ENCODE measurements around the gene CCRL2. TPM values are rescaled to one million over a fixed set of nuclear protein-coding genes. Genes with fewer than 3 reads are reported as not detected.

Gene CCRL2
- total RNA-seq, 1 donor from 2014 or later = not detected

GRCh38 chr3:46393011-46393410, 14.0 kb upstream of the CCRL2 start:
- no peaks in the 10 kb centered on the region for H3F3A ChIP-seq (ENCODE audit: low read depth)
- no peaks in the 10 kb centered on the region for H3K36me3 ChIP-seq
- H3K27ac ChIP-seq = no peak overlapping the region
- no peak for TF ChIP-seq CTCF (IDR thresholded peaks at IDR 0.05)
- TF ChIP-seq EZH2phosphoT487 (IDR thresholded peaks at IDR 0.05) = no peak
- no peak for TF ChIP-seq EZH2 (IDR thresholded peaks at IDR 0.05)
- no peak overlapping the region for H3K4me2 ChIP-seq
- no peak for DNase-seq (ENCODE audit: low spot score)
- H3K4me3 ChIP-seq = no peak overlapping the region
- no peaks in the 10 kb centered on the region for H3K79me2 ChIP-seq (ENCODE audit: low read depth)
- H3K27me3 ChIP-seq = no peaks in the 10 kb centered on the region
- no peaks in the 10 kb centered on the region for H4K20me1 ChIP-seq (ENCODE audit: low read depth)
- H3K9ac ChIP-seq = no peak overlapping the region
- Mint-ChIP-seq H3K9me3 (no peaks in the 10 kb centered on the region), H3K27me3 (ENCODE audit: insufficient read depth, low read depth) (no peaks in the 10 kb centered on the region), H3K27ac (no peak overlapping the region), H3K36me3 (no peaks in the 10 kb centered on the region), H3K4me3 (peak overlapping the region; percentile 10), H3K4me1 (peaks cover 2% of the 10 kb centered on the region)
- no peaks in the 10 kb centered on the region for H3K4me1 ChIP-seq
- no peak overlapping the region for H2AFZ ChIP-seq (replicated peaks)
- no peaks in the 10 kb centered on the region for H3K9me3 ChIP-seq (ENCODE audit: low read depth)

- no peak for DNase-seq (ENCODE audit: low spot score)
- H3K27ac Mint-ChIP-seq = peak overlapping the region; percentile 18
- no peaks in the 10 kb centered on the region for H3K79me2 ChIP-seq (ENCODE audit: low read depth)
- no peak overlapping the region for H3K4me2 ChIP-seq
- H2AFZ ChIP-seq (replicated peaks) = no peak overlapping the region
- H3K27me3 ChIP-seq = no peaks in the 10 kb centered on the region
- H3K36me3 Mint-ChIP-seq = no peaks in the 10 kb centered on the region
- H3K4me1 ChIP-seq = no peaks in the 10 kb centered on the region
- peaks cover 2% of the 10 kb centered on the region for H3K4me1 Mint-ChIP-seq
- no peaks in the 10 kb centered on the region for H3K9me3 ChIP-seq (ENCODE audit: low read depth)
- no peaks in the 10 kb centered on the region for H3K36me3 ChIP-seq
- no peak overlapping the region for H3K4me3 ChIP-seq
- H3K27me3 Mint-ChIP-seq (ENCODE audit: insufficient read depth, low read depth) = no peaks in the 10 kb centered on the region
- no peaks in the 10 kb centered on the region for H3F3A ChIP-seq (ENCODE audit: low read depth)
- no peak overlapping the region for H3K4me3 Mint-ChIP-seq
- no peak for TF ChIP-seq EZH2phosphoT487 (IDR thresholded peaks at IDR 0.05)
- TF ChIP-seq EZH2 (IDR thresholded peaks at IDR 0.05) = no peak
- no peak for TF ChIP-seq CTCF (IDR thresholded peaks at IDR 0.05)
- no peak overlapping the region for H3K27ac ChIP-seq
- H4K20me1 ChIP-seq (ENCODE audit: low read depth) = no peaks in the 10 kb centered on the region
- no peaks in the 10 kb centered on the region for H3K9me3 Mint-ChIP-seq
- no peak overlapping the region for H3K9ac ChIP-seq
Measured at GRCh38 chr3:46393554-46394434, 13.3 kb upstream of the CCRL2 start.

- no peaks in the 10 kb centered on the region for H3F3A ChIP-seq (ENCODE audit: low read depth)
- Mint-ChIP-seq H3K9me3 (no peaks in the 10 kb centered on the region), H3K36me3 (no peaks in the 10 kb centered on the region), H3K4me3 (no peak overlapping the region), H3K27me3 (ENCODE audit: insufficient read depth, low read depth) (no peaks in the 10 kb centered on the region), H3K27ac (no peak overlapping the region), H3K4me1 (peaks cover 2% of the 10 kb centered on the region)
- no peaks in the 10 kb centered on the region for H4K20me1 ChIP-seq (ENCODE audit: low read depth)
- DNase-seq (ENCODE audit: low spot score) = no peak
- H3K79me2 ChIP-seq (ENCODE audit: low read depth) = no peaks in the 10 kb centered on the region
- H3K36me3 ChIP-seq = no peaks in the 10 kb centered on the region
- no peaks in the 10 kb centered on the region for H3K9me3 ChIP-seq (ENCODE audit: low read depth)
- TF ChIP-seq CTCF (IDR thresholded peaks at IDR 0.05) = peak; percentile 9
- TF ChIP-seq EZH2phosphoT487 (IDR thresholded peaks at IDR 0.05) = no peak
- no peaks in the 10 kb centered on the region for H3K4me1 ChIP-seq
- no peak overlapping the region for H3K4me2 ChIP-seq
- H3K27me3 ChIP-seq = no peaks in the 10 kb centered on the region
- H3K27ac ChIP-seq = no peak overlapping the region
- H2AFZ ChIP-seq (replicated peaks) = no peak overlapping the region
- H3K9ac ChIP-seq = no peak overlapping the region
- no peak overlapping the region for H3K4me3 ChIP-seq
Measured at GRCh38 chr3:46395210-46395661, 11.8 kb upstream of the CCRL2 start.

Measured in neural progenitor cell (in vitro differentiated cells).